ENCODE results near the gene PI4K2B.

DNA sequence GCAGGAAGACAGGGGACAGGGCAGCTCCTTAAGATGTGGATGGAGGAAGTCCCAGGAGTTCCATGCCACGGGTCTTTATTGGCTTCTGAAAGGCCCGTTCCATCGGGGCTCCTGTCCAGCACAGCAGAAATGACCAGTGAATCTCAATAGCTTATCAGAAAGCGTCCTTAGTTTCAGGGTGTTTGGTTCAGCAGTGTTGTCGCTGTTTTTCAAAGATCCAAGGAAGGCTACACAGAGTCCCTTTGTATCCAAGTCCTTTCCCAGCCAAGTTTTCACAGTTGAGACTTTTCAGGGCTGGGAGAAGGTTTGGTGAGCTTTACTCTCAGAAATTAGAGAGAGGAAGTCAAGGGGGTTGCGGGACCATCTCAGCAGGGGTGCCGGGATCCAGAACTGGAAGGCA is 73.8 kb downstream of the PI4K2B start:
- TF ChIP-seq EZH2phosphoT487 (IDR thresholded peaks at IDR 0.05; ENCODE audit: borderline replicate concordance): no peak
- TF ChIP-seq, protein P1, sequence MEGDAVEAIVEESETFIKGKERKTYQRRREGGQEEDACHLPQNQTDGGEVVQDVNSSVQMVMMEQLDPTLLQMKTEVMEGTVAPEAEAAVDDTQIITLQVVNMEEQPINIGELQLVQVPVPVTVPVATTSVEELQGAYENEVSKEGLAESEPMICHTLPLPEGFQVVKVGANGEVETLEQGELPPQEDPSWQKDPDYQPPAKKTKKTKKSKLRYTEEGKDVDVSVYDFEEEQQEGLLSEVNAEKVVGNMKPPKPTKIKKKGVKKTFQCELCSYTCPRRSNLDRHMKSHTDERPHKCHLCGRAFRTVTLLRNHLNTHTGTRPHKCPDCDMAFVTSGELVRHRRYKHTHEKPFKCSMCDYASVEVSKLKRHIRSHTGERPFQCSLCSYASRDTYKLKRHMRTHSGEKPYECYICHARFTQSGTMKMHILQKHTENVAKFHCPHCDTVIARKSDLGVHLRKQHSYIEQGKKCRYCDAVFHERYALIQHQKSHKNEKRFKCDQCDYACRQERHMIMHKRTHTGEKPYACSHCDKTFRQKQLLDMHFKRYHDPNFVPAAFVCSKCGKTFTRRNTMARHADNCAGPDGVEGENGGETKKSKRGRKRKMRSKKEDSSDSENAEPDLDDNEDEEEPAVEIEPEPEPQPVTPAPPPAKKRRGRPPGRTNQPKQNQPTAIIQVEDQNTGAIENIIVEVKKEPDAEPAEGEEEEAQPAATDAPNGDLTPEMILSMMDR (conservative IDR thresholded peaks at IDR 0.05; ENCODE audit: low read length): no peak

Measured in Loucy (cell line).